ENCODE data around the gene TUBB2B. TPM values are rescaled to one million over a fixed set of nuclear protein-coding genes. Genes with fewer than 3 reads are reported as not detected.

The TUBB2B gene
- total RNA-seq, 6 donors from 2014 or later, result 0.67 to 4.1 (median 1.7) TPM; not detected in 1

DNA sequence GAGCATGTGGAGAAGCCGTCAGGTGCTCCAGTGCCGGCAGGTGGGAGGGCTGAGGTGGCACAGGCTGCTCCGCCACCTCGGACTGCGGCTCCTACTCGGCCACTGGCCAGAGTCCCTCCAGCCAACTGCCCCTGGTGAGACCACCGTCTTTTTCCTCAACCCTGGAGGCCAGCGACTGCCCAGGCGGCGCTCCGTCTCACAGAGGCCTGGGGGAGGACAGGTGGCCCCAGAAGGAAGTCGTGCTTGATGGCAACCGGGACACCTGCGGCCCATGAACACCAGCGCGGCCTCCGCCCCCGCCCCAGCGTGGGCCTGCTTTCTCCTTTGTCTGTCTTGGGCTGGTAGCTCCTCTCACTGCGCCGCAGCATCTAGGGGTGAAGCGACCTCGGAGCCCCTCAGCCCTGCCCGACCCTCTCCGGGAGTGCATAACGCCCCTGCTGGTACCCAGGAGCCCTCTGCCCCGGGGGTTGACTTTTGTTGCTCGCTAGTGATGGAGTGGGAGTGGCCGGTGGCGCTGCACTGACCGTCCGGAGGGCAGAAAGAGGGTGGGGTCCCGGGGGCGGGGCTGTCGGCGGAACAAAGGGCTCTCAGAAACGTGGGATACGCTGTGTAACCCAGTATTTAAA, 706 bp upstream of the TUBB2B start:
- H3K36me3 ChIP-seq, result no peaks in the 10 kb centered on the region
- ATAC-seq (ENCODE audit: low FRiP score in 2 of 2), result no peak
- peak overlapping the region in 3 of 4 donors; percentile 6 to 38 (median 24) for H3K4me3 ChIP-seq
- no peak overlapping the region for H3K27ac ChIP-seq
- TF ChIP-seq POLR2AphosphoS5 (IDR thresholded peaks at IDR 0.05) (no peak), POLR2A (IDR thresholded peaks at IDR 0.05) (no peak), EP300 (IDR thresholded peaks at IDR 0.05) (no peak)
- TF ChIP-seq, protein P1, sequence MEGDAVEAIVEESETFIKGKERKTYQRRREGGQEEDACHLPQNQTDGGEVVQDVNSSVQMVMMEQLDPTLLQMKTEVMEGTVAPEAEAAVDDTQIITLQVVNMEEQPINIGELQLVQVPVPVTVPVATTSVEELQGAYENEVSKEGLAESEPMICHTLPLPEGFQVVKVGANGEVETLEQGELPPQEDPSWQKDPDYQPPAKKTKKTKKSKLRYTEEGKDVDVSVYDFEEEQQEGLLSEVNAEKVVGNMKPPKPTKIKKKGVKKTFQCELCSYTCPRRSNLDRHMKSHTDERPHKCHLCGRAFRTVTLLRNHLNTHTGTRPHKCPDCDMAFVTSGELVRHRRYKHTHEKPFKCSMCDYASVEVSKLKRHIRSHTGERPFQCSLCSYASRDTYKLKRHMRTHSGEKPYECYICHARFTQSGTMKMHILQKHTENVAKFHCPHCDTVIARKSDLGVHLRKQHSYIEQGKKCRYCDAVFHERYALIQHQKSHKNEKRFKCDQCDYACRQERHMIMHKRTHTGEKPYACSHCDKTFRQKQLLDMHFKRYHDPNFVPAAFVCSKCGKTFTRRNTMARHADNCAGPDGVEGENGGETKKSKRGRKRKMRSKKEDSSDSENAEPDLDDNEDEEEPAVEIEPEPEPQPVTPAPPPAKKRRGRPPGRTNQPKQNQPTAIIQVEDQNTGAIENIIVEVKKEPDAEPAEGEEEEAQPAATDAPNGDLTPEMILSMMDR (IDR thresholded peaks at IDR 0.05), result no peak
- DNase-seq, result peak in 1 of 2 donors; percentile 85
- peaks cover 48 to 60% (median 52%) of the 10 kb centered on the region in 4 donors for H3K4me1 ChIP-seq
- WGBS, 2 donors, result 1 to 2% methylated on average over 21 to 23 of the region's 38 CpGs
- no peaks in the 10 kb centered on the region for H3K9me3 ChIP-seq
- peaks cover 12 to 58% (median 31%) of the 10 kb centered on the region in 4 donors for H3K27me3 ChIP-seq

GRCh38 chr6:3226481-3227362, 731 bp downstream of the TUBB2B start:
- peak in 1 of 2 donors; percentile 51 for ATAC-seq (ENCODE audit: low FRiP score in 2 of 2)
- Histone ChIP-seq H3K27ac (no peak overlapping the region), H3K27me3 (peaks cover 11 to 56% (median 31%) of the 10 kb centered on the region in 4 donors), H3K36me3 (no peaks in the 10 kb centered on the region), H3K4me1 (peaks cover 43 to 54% (median 45%) of the 10 kb centered on the region in 4 donors), H3K4me3 (peak overlapping the region in 3 of 4 donors; percentile 20 to 38 (median 24)), H3K9me3 (no peaks in the 10 kb centered on the region)
- WGBS, 2 donors, result 6 to 9% methylated on average over 16 to 30 of the region's 54 CpGs
- TF ChIP-seq POLR2A (IDR thresholded peaks at IDR 0.05) (no peak), POLR2AphosphoS5 (IDR thresholded peaks at IDR 0.05) (no peak), EP300 (IDR thresholded peaks at IDR 0.05) (no peak)
- TF ChIP-seq, protein P1 (IDR thresholded peaks at IDR 0.05), result no peak
- peak in 1 of 2 donors; percentile 89 for DNase-seq

GRCh38 chr6:3226042-3226441, 1.4 kb downstream of the TUBB2B start:
- no peak overlapping the region for H3K27ac ChIP-seq
- TF ChIP-seq POLR2AphosphoS5 (IDR thresholded peaks at IDR 0.05) (no peak), EP300 (IDR thresholded peaks at IDR 0.05) (no peak), POLR2A (IDR thresholded peaks at IDR 0.05) (no peak)
- TF ChIP-seq, protein P1 (IDR thresholded peaks at IDR 0.05), result no peak
- H3K4me3 ChIP-seq, result no peak overlapping the region
- no peak for DNase-seq
- H3K9me3 ChIP-seq, result no peaks in the 10 kb centered on the region
- H3K36me3 ChIP-seq, result no peaks in the 10 kb centered on the region
- H3K27me3 ChIP-seq, result peaks cover 11 to 49% (median 29%) of the 10 kb centered on the region in 4 donors
- no peak for ATAC-seq (ENCODE audit: low FRiP score in 2 of 2)
- 87 to 88% methylated on average over 10 of the region's 10 CpGs for WGBS, 2 donors
- H3K4me1 ChIP-seq, result peaks cover 36 to 47% (median 38%) of the 10 kb centered on the region in 4 donors

GRCh38 chr6:3222506-3223038, 4.9 kb downstream of the TUBB2B start:
- no peak overlapping the region for H3K27ac ChIP-seq
- peaks cover 4 to 17% (median 11%) of the 10 kb centered on the region in 4 donors for H3K27me3 ChIP-seq
- no peak for DNase-seq
- TF ChIP-seq EP300 (IDR thresholded peaks at IDR 0.05), result no peak
- TF ChIP-seq, protein P1 (IDR thresholded peaks at IDR 0.05), result no peak
- no peak for TF ChIP-seq POLR2A (IDR thresholded peaks at IDR 0.05)
- TF ChIP-seq POLR2AphosphoS5 (IDR thresholded peaks at IDR 0.05), result no peak
- WGBS, 2 donors, result 76 to 86% methylated on average over 4 of the region's 4 CpGs
- no peaks in the 10 kb centered on the region for H3K9me3 ChIP-seq
- ATAC-seq (ENCODE audit: low FRiP score in 2 of 2), result no peak
- H3K4me1 ChIP-seq, result peaks cover 11 to 13% (median 11%) of the 10 kb centered on the region in 4 donors
- no peaks in the 10 kb centered on the region for H3K36me3 ChIP-seq
- H3K4me3 ChIP-seq, result no peak overlapping the region

Measured in upper lobe of left lung (tissue), 6 donors.